Measurements from ENCODE around the gene TEF. TPM values are rescaled to one million over a fixed set of nuclear protein-coding genes. Genes with fewer than 3 reads are reported as not detected.
"Not testable (repeated sequence)": the region's sequence is repeated elsewhere in the genome, so short reads cannot be mapped to it uniquely, and the experiment has no call there.

TEF gene
- total RNA-seq, 1 experiment from 2014 or later = 12.8 TPM

DNA sequence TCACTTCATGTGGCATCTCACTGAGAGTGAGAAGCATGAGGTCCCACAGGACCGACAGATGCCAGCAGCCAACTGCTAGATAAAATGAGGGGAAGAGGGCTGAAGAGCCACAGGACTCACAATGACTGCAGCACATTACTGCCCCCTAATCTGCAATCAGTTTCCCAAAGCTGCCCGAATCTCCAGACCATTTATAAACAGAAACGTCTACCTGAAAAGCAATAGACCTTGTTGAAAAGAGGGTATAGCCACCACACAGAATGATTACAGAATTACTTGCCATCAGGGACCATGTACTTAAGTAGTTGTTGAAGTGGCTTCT lies 12.4 kb upstream of the TEF start:
- in situ Hi-C loops (cut with HindIII; ENCODE audit: low sequenced_read_pairs) = no loop called here
- DNase-seq (ENCODE audit: low spot score) = peak; percentile 73

DNA sequence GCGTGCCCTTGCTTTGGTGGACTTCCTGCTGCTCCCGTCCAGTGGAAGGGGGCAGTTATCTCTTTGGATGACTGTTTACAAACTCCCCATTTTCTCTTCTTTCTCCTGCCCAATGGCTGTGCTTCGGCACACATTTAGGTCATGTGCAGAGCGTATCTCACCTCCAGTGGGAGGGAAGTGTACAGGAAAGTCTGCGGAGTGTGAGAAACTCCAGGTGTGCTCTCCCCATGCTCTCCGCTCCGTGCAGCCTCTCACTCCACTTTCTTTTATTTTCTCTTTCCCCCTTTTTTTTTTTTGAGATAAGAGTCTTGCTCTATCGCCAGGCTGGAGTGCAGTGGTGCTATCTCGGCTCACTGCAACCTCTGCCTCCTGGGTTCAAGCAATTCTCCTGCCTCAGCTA lies 11.9 kb upstream of the TEF start:
- no peak for DNase-seq (ENCODE audit: low spot score)
- in situ Hi-C loops (cut with HindIII; ENCODE audit: low sequenced_read_pairs) = no loop called here

DNA sequence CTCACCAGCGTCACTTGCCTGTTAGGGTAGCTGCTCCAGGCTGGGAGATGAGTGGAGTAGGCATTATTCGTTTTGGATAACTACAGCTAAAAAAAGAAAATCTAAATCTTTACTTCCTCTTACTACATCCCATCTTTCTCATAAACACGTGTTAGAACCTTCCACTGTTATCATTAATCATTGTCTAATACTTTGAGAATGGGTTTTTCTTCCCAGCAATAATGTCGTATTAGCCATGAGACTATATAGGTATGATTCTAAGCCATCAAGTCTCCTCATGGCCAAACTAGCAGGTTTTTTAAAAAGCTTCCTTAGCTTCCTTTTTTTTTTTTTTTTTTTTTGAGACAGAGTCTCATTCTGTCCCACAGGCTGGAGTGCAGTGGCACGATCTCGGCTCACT lies 3.9 kb upstream of the TEF start:
- DNase-seq (ENCODE audit: low spot score) = no peak
- in situ Hi-C loops (cut with HindIII; ENCODE audit: low sequenced_read_pairs) = no loop called here

DNA sequence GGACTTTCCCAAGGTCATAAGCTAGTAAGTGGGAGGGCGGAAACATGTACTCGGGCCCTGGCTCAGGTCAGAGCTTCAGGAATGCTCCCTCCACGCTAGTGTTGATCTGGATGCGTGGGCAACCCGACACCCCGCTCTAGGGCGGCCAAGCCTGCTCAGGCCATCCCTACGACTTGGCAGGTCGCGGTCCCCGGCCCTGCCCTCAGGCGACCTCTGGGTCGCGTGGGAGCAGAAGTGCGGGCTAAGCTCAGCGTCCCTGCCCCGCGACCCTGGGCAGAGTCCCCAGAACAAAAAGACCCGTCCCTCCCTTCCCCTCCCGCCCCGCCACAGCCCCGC lies 781 bp upstream of the TEF start:
- in situ Hi-C loops (cut with HindIII; ENCODE audit: low sequenced_read_pairs) = no loop called here
- DNase-seq (ENCODE audit: low spot score) = peak; percentile 76

DNA sequence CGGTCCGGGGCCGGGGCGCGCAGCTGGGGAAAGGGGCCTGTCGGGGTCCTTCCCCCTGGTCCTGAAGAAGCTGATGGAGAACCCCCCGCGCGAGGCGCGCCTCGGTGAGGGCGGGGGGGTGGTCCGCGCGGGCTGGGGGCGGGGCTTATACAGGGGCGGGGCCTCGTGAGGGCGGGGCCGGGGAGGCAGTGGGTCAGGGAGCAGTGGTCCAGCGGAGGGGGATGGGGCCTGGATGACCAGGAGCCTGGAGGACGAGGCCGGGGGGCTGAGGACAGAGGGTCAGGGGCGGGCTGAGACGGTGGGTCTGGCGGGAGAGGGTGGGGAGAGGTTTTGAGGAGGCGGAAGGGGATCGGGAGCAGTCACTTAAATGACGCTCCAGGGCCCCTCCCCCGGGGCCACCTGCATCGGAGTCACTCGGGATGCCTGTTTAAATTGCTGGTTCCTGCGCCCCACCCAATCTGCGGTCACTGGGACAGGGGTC lies 396 bp downstream of the TEF start:
- peak; percentile 65 for DNase-seq (ENCODE audit: low spot score)
- in situ Hi-C loops (cut with HindIII; ENCODE audit: low sequenced_read_pairs) = no loop called here

DNA sequence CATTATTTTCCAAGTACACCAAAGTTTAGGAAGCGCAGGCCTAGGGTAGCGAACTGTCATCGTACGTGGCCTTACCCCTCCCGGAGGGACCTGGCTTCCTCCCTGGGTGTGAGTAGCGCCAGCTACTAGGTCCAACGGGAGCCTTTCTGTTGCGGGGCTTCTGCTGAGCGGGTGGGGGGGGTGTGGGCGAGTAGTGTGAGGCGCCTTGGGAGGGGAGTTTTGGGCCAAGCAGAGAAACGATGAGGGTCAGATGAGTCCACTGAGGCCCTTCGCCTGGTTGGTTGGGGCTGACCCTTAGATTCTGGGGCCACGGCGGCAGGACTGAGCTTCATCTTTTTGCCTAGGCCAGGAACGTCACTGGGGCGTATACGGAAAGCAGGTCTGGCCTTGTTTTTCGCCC lies 868 bp downstream of the TEF start:
- in situ Hi-C loops (cut with HindIII; ENCODE audit: low sequenced_read_pairs) = no loop called here
- peak; percentile 55 for DNase-seq (ENCODE audit: low spot score)

DNA sequence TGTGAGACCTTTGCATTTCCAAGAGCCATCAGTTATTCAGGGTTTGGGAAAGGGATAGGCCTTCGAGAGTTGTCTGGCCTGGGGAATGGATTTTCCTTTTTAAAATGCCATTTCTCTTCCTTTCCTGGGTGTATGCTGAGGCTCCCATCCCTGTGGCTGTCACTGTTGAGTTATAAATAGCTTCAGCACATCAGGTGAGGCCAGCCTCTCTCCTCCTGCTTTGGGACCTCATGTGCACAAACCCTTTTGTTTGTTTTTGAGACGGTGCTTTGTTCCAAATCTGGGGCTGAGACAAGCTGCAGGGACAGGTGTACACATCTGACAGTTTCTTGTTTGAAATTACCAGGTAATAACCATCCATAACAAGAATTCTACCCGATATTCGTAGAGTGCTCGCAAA lies 1.3 kb downstream of the TEF start:
- in situ Hi-C loops (cut with HindIII; ENCODE audit: low sequenced_read_pairs) = no loop called here
- peak; percentile 63 for DNase-seq (ENCODE audit: low spot score)

DNA sequence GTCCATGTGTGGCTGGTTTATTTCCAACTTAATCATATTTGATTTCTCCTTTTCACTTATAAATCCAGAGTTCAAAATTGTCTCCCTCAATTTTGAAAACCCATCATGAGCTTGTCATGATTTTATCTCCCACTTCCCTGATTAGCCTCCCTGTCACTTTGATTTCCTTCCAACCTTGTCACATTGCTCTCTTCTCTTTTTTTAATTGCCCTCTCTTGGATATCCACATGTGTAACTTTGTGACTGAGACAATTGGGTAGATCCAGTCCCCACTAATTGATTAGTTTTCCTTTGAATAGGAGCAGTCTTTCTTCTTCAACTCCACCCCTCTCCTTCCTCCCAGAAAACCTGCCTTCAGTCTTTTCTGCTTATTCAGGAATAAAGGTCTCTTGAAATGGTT lies 2.4 kb downstream of the TEF start:
- in situ Hi-C loops (cut with HindIII; ENCODE audit: low sequenced_read_pairs) = no loop called here

DNA sequence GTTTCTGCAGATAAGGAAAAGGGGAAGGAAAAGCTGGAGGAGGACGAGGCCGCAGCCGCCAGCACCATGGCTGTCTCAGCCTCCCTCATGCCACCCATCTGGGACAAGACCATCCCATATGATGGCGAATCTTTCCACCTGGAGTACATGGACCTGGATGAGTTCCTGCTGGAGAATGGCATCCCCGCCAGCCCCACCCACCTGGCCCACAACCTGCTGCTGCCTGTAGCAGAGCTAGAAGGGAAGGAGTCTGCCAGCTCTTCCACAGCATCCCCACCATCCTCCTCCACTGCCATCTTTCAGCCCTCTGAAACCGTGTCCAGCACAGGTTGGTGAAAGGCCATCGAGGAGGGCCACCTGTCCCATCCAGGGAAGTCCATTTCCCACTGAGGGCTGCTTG lies 5.6 kb downstream of the TEF start:
- in situ Hi-C loops (cut with HindIII; ENCODE audit: low sequenced_read_pairs) = no loop called here
- peak; percentile 90 for DNase-seq (ENCODE audit: low spot score)

More for the DNA sequence above, 2.4 kb downstream of the TEF start:
- no peak for DNase-seq (ENCODE audit: low spot score)

DNA sequence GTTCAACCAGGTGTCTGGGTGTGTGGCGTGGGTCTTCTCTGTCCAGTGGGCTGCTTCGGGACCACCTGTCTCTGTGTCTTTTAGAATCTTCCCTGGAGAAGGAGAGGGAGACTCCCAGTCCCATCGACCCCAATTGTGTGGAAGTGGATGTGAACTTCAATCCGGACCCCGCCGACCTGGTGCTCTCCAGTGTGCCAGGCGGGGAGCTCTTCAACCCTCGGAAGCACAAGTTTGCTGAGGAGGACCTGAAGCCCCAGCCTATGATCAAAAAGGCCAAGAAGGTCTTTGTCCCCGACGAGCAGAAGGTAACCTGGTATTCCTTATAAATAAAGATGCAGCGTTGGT lies 12.2 kb downstream of the TEF start:
- DNase-seq (ENCODE audit: low spot score) = no peak
- in situ Hi-C loops (cut with HindIII; ENCODE audit: low sequenced_read_pairs) = no loop called here

DNA sequence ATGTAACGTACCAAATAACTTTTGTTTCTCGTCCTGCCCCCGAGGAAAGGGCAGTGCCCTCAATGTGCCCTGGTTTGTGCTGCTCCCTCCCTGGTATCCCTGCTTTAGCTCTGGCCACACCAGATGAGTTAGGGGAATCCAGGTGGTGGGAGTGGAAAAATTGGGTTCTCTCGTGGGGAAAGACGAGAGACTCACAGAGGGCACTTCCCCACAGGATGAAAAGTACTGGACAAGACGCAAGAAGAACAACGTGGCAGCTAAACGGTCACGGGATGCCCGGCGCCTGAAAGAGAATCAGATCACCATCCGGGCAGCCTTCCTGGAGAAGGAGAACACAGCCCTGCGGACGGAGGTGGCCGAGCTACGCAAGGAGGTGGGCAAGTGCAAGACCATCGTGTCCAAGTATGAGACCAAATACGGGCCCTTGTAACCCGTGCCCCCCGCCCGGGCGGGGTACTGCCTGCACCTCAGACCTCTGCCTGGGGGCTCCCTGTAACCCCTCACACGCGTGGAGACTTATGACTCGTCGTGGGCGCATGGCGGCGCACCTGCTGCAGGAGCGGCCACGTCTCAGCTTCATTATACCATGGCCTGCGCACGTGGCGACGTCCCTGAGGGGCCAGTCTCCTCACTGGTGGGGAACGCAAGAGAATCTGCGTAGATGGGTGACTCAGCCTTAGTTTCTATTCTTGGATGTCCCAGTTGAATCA lies 13.9 kb downstream of the TEF start:
- in situ Hi-C loops (cut with HindIII; ENCODE audit: low sequenced_read_pairs) = no loop called here
- no peak for DNase-seq (ENCODE audit: low spot score)

DNA sequence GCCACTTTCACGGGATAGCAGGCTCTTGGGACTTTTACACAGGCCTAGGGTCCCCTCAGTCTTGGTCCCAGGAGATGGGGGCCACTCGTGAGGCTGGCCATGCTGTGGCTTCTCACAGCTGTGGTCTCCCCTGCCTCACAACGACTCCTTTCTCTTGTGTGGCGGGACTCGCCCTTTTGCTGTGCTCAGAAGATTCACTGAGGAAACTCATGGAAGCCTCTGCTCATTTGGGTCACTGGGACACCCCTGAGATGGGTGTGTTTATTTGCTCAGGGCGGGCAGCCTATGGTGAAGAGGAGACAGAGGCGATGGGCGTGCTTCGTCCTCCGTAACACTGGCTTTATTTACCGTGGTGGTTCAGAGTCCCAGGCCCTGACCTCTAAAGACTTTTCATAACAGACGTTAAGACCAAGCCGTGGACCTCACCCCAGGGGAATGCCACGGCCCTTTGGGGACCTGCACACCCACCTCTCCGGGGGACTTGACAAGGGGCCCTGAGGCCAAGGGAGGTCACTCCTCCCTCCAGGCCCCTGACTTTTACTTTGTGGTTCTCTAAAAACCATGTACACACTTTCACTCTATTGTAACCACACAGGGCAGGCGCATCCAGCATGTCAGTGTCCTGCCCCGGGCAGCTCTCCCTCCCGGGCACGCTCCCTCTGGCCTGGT lies 15.5 kb downstream of the TEF start:
- no peak for DNase-seq (ENCODE audit: low spot score)

DNA sequence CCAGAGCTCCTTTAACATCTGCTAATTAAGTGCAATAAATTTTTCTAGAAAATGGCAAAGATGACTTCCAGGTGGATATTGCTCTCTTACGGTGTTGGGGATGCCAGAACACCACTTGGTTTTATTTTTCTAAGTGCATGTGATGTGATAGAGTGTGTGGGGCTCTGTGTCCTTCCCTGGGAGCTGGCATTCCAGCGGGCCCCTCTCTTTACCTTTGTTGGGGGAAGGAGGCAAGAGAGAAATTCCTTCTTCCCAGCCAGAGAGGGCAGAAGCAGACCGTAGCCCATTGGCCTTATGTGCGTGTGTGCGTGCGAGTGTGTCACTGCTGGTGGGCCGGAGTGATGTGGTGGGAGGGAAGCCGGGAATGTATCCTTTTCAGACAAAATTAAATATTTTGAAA lies 17.2 kb downstream of the TEF start:
- no peak for DNase-seq (ENCODE audit: low spot score)
- in situ Hi-C loops (cut with HindIII; ENCODE audit: low sequenced_read_pairs) = no loop called here

More for the DNA sequence above, 15.5 kb downstream of the TEF start:
- in situ Hi-C loops (cut with HindIII; ENCODE audit: low sequenced_read_pairs) = no loop called here

DNA sequence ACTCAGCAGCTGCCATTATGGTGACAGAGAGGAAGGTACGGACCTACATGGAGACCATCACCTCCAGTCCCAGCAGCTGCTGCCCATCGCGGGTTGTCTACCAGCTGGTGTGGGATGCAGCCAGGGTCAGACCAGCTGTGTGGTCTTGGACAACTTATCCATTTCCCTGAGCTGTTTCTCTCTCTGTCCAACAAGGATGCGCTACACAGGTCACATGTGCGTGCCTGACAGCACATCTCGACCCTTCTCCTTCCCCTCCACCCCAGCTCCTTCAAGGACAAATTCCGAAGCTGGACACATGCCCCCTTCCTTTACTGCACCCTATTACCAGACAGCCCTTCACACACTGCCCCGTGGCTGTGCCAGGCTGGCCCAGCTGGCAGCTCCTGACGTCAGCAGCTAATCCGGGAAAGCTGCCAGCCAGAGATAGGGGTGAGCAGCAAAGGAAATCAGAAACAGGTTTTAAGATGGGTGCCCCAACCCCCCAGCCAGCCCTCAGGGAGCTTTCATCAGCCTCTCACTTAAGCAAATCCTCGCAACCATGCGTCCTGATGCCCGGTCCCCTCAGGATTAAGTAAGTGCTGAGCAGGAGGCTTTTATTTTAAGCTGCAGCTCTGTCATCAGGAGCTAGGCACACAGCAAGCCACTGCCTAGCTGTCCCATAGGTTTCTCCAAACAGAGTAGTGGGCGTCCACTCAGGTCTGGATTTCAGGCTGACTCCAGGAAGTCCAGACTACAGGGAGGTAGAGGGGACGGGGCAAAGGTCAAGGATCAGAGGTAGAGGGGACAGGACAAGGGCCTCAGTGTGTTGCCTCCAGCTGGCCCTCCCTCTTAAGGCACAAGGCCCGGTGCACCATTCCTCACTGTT lies 20.3 kb downstream of the TEF start:
- peak; percentile 92 for DNase-seq (ENCODE audit: low spot score)
- in situ Hi-C loops (cut with HindIII; ENCODE audit: low sequenced_read_pairs) = no loop called here

DNA sequence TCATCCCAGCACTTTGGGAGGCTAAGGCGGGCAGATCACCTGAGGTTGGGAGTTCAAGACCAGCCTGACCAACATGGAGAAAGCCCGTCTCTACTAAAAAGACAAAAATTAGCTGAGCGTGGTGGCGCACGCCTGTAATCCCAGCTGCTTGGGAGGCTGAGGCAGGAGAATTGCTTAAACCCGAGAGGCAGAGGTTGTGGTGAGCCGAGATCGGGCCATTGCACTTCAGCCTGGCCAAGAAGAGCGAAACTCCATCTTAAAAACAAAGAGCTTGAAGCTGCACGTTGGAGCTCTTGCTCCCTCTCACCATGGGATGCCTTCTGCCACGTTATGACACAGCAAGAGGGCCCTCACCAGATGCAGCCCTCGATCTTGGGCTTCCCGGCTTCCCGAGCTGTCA lies 21.1 kb downstream of the TEF start:
- DNase-seq (ENCODE audit: low spot score); in situ Hi-C loops (cut with HindIII; ENCODE audit: low sequenced_read_pairs): not testable (repeated sequence)

DNA sequence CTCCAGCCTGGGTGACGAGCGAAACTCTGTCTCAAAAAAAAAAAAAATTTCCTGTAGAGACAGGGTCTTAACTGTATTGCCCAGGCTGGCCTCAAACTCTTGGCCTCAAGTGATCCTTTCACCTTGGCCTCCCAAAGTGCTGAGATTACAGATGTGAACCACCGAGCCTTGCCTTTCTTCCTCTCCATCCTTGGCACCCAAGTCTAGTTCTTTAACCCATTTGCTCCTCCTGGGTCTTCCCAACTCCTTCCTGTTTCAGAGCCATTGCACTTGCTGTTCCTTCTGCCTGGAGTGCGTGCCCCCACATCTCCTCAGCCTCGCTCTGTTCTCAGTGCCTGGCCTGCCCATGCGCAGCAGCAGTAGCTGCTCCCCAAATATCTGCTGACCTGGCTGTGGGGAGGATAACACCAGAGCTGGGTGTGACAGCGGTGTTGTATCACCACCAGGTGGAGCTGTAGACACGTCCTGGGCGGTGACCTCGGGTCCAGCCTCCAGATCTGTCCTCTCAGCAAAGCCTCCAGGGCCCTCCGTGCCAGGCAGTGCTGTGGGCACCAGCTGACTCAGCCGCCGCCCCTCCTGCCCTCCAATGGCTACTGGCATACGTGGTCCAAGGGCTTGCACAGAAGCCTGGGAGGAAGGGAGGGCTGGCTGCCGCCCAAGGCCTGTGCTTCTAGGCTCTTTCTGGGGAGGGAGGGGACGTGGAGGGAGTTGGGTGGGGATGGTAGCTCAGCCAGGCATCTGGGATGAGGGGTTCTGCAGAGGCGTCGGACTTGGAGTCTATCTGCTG lies 22.0 kb downstream of the TEF start:
- in situ Hi-C loops (cut with HindIII; ENCODE audit: low sequenced_read_pairs) = no loop called here
- DNase-seq (ENCODE audit: low spot score) = peak; percentile 98

DNA sequence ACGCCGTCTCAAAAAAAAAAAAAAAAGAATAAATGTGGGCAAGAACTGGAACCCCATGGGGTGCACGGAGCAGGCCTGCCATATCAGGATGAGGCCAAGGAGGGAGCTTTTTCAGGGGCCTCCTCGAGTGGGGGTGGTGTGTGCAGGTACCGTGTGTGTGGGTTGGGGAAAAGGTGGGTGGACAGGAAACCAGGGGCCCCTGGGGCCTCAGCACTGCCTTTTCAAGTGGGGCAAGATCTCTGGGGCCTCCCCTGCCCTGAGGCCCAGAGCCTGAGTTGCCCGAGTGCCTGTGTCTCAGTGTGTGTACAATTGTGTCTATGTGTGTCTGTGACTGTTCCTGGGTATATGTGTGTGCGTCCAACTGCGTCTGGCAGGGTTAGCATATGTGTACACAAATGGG lies 23.8 kb downstream of the TEF start:
- DNase-seq (ENCODE audit: low spot score) = no peak
- in situ Hi-C loops (cut with HindIII; ENCODE audit: low sequenced_read_pairs) = no loop called here

DNA sequence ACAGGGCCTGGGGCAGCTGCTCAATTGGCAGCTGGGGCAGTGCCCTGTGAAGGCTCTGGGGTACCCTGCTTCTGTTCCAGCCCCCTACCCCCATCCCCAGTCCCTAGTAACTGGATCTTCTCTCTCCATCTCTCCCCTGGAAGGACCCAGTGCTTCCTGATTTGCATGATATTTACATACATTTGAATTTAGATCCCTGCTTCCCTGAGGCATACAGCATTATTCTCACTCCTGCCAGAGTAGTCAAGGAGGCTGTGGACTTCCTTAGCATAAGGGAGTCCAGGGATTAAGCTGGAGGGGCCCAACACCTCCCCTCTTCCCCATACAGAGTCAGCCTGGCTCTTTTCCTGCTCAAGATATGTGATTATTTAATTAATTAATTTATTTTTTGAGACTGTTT lies 24.7 kb downstream of the TEF start:
- in situ Hi-C loops (cut with HindIII; ENCODE audit: low sequenced_read_pairs) = no loop called here
- no peak for DNase-seq (ENCODE audit: low spot score)

DNA sequence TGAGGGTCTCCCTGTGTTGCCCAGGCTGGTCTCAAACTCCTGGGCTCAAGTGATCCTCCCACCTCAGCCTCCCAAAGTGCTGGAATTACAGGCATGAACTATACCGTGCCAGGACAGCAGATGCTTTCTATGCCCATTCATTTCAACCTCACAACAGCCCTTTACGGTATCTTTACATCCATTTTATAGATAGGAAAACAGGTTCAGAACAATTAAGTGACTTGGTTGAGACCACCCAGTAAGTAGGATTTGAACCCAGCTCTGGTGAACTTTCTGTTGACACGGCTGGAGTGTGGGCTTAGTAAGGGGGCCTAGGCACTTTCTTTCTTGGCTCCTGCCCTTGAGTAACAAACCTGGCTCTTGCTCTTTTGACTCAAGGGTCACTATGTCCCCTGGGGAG lies 25.7 kb downstream of the TEF start:
- in situ Hi-C loops (cut with HindIII; ENCODE audit: low sequenced_read_pairs) = no loop called here

DNA sequence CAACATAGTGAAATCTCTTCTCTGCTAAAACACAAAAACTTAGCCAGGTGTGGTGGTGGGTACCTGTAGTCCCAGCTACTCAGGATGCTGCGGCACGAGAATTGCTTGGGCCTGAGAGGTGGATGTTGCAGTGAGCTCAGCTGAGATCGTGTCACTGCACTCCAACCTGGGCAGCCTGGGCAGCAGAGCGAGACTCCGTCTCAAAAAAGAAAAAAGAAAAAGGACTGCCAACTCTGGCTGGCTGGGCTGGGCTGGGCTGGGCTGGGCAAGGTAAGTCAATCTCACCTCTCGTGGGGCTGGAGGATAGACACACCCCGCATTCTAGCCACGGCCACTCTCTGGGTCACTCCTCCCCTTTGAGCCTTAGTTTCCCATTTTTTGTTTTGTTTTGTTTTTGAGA lies 26.9 kb downstream of the TEF start:
- in situ Hi-C loops (cut with HindIII; ENCODE audit: low sequenced_read_pairs) = no loop called here
- DNase-seq (ENCODE audit: low spot score) = no peak

More for the DNA sequence above, 25.7 kb downstream of the TEF start:
- DNase-seq (ENCODE audit: low spot score) = no peak

Data from G401 (cell line).